ENCODE measurements around the gene RWDD1.

DNA sequence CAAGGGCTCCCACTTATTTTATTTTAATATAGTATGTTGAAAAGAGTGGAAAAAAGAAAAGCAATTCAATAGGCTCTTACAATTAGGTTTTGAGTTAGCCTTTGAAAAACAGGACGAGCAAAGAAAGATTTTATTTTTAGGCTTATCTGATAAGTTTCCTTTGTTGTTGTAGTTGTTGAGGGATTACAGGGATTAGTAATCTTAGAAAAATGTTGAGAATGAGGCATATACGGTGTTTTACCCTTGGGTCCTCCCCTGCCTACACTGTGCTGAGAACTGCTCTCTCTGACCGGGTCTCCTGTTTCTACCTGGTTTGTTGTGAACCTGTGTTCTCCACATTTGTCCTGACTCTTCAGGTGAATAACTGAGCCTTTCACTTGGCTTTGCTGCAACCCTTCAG is 42.5 kb upstream of the RWDD1 start:
- TF ChIP-seq, protein P1, sequence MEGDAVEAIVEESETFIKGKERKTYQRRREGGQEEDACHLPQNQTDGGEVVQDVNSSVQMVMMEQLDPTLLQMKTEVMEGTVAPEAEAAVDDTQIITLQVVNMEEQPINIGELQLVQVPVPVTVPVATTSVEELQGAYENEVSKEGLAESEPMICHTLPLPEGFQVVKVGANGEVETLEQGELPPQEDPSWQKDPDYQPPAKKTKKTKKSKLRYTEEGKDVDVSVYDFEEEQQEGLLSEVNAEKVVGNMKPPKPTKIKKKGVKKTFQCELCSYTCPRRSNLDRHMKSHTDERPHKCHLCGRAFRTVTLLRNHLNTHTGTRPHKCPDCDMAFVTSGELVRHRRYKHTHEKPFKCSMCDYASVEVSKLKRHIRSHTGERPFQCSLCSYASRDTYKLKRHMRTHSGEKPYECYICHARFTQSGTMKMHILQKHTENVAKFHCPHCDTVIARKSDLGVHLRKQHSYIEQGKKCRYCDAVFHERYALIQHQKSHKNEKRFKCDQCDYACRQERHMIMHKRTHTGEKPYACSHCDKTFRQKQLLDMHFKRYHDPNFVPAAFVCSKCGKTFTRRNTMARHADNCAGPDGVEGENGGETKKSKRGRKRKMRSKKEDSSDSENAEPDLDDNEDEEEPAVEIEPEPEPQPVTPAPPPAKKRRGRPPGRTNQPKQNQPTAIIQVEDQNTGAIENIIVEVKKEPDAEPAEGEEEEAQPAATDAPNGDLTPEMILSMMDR (IDR thresholded peaks at IDR 0.05): no peak
- TF ChIP-seq POLR2AphosphoS5 (IDR thresholded peaks at IDR 0.05) (no peak), POLR2A (IDR thresholded peaks at IDR 0.05) (no peak)

Data from gastroesophageal sphincter (tissue), 3 donors.